Loucy (cell line): ENCODE data around the gene MYL5.

ENCODE experiments used
- CTCF ChIP-seq: fragments of 200-600 bp; sonication (generic); conservative IDR thresholded peaks from 2 replicates; pipeline ENCODE4 v1.5.1; 2014; ENCODE audit warnings: mild to moderate bottlenecking, antibody characterized with exemption, low read length
- EZH2phosphoT487 ChIP-seq: fragments of 200-600 bp; IDR thresholded peaks from 2 replicates; pipeline ENCODE4 v1.6.1; 2018; ENCODE audit warnings: antibody characterized with exemption, mild to moderate bottlenecking, moderate library complexity, borderline replicate concordance

- TF ChIP-seq CTCF: no peak
- TF ChIP-seq EZH2phosphoT487: no peak
These were observed 13.0 kb downstream of the MYL5 start for GRCh38 chr4:687048-687970.
